ENCODE data around the gene RSL1D1.

The RSL1D1 gene

DNA sequence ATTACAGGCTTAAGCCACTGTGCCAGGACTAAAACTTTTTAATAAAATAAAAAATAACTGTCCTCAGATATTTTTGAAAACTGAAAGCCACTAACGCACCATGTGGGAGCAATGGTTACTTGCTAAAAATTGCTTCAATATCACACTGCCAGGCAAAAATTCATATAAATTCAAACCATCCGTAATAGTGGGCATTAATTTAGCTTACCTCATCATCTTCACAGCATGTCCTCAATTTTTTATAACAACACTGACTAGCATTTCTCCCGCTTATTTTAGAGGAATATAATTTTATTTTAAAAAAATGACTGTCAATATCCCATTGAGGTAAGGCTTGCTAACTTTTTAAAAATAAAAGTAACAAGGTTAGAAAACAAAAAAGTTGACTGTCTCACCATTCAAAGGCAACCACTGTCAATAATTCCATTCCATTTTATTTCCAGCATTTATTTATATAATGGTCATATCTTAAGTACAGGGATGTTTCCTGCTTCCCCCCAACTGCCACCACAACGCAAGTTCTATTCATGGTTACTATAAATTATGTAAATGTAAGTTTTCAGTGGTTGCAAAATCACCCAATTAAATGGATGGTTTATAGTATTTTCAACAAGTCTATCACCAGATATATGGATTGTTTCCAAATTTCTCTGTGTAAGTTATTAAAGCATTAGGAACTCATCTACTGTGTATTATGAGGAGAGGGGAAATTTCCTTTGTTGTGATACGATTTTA, 39.1 kb upstream of the RSL1D1 start:
- TF ChIP-seq, protein P1, sequence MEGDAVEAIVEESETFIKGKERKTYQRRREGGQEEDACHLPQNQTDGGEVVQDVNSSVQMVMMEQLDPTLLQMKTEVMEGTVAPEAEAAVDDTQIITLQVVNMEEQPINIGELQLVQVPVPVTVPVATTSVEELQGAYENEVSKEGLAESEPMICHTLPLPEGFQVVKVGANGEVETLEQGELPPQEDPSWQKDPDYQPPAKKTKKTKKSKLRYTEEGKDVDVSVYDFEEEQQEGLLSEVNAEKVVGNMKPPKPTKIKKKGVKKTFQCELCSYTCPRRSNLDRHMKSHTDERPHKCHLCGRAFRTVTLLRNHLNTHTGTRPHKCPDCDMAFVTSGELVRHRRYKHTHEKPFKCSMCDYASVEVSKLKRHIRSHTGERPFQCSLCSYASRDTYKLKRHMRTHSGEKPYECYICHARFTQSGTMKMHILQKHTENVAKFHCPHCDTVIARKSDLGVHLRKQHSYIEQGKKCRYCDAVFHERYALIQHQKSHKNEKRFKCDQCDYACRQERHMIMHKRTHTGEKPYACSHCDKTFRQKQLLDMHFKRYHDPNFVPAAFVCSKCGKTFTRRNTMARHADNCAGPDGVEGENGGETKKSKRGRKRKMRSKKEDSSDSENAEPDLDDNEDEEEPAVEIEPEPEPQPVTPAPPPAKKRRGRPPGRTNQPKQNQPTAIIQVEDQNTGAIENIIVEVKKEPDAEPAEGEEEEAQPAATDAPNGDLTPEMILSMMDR (IDR thresholded peaks at IDR 0.05; ENCODE audit: low read depth, low read length, missing control alignments) = no peak
- in situ Hi-C loops (cut with HindIII; ENCODE audit: low pct_ligation_motif_present, low sequenced_read_pairs) = no loop called here
- peaks cover 57% of the 10 kb centered on the region for H3K36me3 ChIP-seq (replicated peaks)
- DNase-seq = no peak
- H3K27me3 ChIP-seq (replicated peaks) = no peaks in the 10 kb centered on the region
- no peak overlapping the region for H3K4me3 ChIP-seq (ENCODE audit: low read depth, low read length)
- no peak overlapping the region for H3K27ac ChIP-seq

DNA sequence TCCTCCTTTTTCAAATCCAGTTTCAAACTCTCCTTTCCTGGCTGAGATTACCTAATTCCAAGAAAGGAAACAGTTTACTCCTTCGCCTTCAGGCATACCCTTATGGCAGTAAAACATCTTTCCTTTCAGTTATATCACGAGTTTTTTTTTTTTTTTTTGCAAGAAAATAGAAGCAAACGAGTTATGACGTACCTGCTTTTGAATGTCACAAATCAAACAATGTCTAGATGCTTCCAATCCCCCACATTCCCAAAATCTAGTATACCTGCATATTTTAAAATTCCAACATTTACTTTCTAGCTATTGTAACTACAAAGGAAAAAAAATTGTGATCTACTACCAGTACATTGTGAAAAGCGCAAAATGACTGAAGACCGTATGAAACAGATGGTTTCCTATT, 35.5 kb upstream of the RSL1D1 start:
- Histone ChIP-seq H3K4me3 (ENCODE audit: low read depth, low read length) (no peak overlapping the region), H3K27ac (no peak overlapping the region), H3K27me3 (replicated peaks) (no peaks in the 10 kb centered on the region), H3K36me3 (replicated peaks) (peaks cover 58% of the 10 kb centered on the region)
- no peak for DNase-seq
- in situ Hi-C loops (cut with HindIII; ENCODE audit: low pct_ligation_motif_present, low sequenced_read_pairs) = no loop called here
- TF ChIP-seq, protein P1 (IDR thresholded peaks at IDR 0.05; ENCODE audit: low read depth, low read length, missing control alignments) = no peak

DNA sequence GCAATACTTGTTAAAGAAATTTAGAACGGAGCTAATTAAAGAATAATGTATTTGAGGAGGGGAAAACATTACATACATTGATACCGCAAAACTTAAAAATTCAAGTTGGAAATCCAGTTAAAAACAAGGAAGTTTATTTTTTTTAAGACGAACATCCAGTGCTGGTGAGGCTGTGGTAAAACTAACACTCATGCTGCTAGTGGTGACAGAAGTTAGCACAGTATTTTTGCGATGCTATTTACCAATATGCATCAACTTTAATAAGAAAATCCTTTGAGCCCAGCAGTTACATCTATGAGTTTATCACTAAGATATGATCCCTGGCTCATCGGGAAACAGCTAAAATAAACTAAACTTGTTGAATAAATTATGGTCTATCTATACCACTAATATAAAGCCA, 32.7 kb upstream of the RSL1D1 start:
- Histone ChIP-seq H3K36me3 (replicated peaks) (peaks cover 65% of the 10 kb centered on the region), H3K27me3 (replicated peaks) (no peaks in the 10 kb centered on the region), H3K27ac (no peak overlapping the region), H3K4me3 (ENCODE audit: low read depth, low read length) (no peak overlapping the region)
- TF ChIP-seq, protein P1 (IDR thresholded peaks at IDR 0.05; ENCODE audit: low read depth, low read length, missing control alignments) = no peak
- no peak for DNase-seq
- in situ Hi-C loops (cut with HindIII; ENCODE audit: low pct_ligation_motif_present, low sequenced_read_pairs) = no loop called here

DNA sequence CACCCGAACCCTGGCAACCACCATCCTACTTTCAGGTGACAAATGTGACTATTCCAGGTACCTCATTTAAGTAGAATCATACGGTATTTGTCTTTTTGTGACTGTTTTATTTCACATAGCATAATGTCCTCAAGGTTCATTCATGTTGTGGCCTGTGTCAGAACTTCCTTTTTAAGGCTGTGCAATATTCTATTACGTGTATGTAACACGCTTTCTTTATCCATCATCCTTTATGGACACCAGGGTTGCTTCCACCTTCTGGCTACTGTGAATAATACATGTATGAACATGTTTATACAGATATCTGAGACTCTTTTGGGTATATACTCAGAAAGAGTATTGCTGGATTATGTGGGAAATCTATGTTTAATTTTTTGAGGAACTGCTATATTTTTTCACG, 28.7 kb upstream of the RSL1D1 start:
- Histone ChIP-seq H3K27me3 (replicated peaks) (no peaks in the 10 kb centered on the region), H3K4me3 (ENCODE audit: low read depth, low read length) (no peak overlapping the region), H3K27ac (no peak overlapping the region), H3K36me3 (replicated peaks) (peaks cover 65% of the 10 kb centered on the region)
- in situ Hi-C loops (cut with HindIII; ENCODE audit: low pct_ligation_motif_present, low sequenced_read_pairs) = no loop called here
- TF ChIP-seq, protein P1 (IDR thresholded peaks at IDR 0.05; ENCODE audit: low read depth, low read length, missing control alignments) = no peak
- no peak for DNase-seq

DNA sequence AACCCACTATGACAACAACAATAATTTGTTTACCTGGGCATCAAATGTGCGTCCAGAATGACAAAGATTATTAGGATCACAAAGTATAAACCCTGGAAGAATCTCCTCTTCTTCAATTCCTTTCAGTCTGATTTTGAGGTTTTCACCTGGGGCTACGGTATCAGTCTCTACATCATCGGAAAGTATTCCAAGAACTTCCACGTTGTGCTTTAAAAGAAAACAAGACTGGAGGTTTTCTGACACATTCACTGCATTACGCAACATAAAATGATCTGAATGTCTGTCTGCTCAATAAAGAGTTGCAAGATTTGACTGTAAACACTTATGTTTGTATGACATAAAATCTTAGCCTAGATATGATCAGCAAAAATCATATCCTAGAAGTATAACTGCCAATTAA, 26.0 kb upstream of the RSL1D1 start:
- Histone ChIP-seq H3K4me3 (ENCODE audit: low read depth, low read length) (no peak overlapping the region), H3K36me3 (replicated peaks) (peaks cover 67% of the 10 kb centered on the region), H3K27me3 (replicated peaks) (no peaks in the 10 kb centered on the region), H3K27ac (no peak overlapping the region)
- no peak for DNase-seq
- in situ Hi-C loops (cut with HindIII; ENCODE audit: low pct_ligation_motif_present, low sequenced_read_pairs) = no loop called here
- TF ChIP-seq, protein P1 (IDR thresholded peaks at IDR 0.05; ENCODE audit: low read depth, low read length, missing control alignments) = no peak

DNA sequence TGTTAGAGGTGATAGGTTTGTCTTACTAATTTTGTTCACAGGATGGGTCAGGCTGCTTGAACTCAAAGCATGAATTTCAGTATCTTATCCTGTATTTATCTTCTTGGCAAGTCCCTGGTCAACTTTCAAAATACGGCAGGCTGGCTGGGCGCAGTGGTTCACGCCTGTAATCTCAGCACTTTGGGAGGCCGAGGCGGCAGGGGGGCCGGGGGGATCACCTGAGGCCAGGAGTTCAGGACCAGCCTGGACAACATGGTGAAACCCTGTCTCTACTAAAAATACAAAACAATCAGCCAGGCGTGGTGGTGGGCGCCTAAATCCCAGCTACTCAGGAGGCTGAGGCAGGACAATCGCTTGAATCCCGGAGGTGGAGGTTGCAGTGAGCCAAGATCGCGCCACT, 25.0 kb upstream of the RSL1D1 start:
- no peak overlapping the region for H3K27ac ChIP-seq
- H3K4me3 ChIP-seq (ENCODE audit: low read depth, low read length) = no peak overlapping the region
- TF ChIP-seq, protein P1 (IDR thresholded peaks at IDR 0.05; ENCODE audit: low read depth, low read length, missing control alignments) = no peak
- peaks cover 60% of the 10 kb centered on the region for H3K36me3 ChIP-seq (replicated peaks)
- no peaks in the 10 kb centered on the region for H3K27me3 ChIP-seq (replicated peaks)
- no peak for DNase-seq
- in situ Hi-C loops (cut with HindIII; ENCODE audit: low pct_ligation_motif_present, low sequenced_read_pairs) = no loop called here
